ENCODE data around the gene APCDD1.
"Not testable (repeated sequence)": the region's sequence is repeated elsewhere in the genome, so short reads cannot be mapped to it uniquely, and the experiment has no call there.

DNA sequence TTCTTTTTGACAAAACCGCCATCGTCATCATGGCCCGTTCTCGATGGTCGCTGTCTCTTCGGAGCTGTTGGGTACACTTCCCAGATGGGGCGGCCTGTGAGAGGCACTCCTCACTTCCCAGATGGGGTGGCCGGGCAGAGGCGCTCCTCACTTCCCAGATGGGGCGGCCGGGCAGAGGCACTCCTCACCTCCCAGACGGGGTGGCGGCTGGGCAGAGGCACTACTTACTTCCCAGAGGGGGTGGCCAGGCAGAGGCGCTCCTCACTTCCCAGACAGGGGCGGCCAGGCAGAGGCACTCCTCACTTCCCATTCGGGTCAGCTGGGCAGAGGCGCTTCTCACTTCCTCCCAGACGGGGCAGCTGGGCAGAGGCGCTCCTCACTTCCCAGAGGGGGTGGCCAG lies 51.5 kb downstream of the APCDD1 start:
- TF ChIP-seq, protein P1, sequence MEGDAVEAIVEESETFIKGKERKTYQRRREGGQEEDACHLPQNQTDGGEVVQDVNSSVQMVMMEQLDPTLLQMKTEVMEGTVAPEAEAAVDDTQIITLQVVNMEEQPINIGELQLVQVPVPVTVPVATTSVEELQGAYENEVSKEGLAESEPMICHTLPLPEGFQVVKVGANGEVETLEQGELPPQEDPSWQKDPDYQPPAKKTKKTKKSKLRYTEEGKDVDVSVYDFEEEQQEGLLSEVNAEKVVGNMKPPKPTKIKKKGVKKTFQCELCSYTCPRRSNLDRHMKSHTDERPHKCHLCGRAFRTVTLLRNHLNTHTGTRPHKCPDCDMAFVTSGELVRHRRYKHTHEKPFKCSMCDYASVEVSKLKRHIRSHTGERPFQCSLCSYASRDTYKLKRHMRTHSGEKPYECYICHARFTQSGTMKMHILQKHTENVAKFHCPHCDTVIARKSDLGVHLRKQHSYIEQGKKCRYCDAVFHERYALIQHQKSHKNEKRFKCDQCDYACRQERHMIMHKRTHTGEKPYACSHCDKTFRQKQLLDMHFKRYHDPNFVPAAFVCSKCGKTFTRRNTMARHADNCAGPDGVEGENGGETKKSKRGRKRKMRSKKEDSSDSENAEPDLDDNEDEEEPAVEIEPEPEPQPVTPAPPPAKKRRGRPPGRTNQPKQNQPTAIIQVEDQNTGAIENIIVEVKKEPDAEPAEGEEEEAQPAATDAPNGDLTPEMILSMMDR (conservative IDR thresholded peaks at IDR 0.05 in 1 of 2, IDR thresholded peaks at IDR 0.05 in 1 of 2; ENCODE audit: low read depth in 1 of 2, low read length in 2 of 2) = not testable (repeated sequence)
- not testable (repeated sequence) for TF ChIP-seq EZH2 (IDR thresholded peaks at IDR 0.05; ENCODE audit: low read length, missing control alignments)
